Measurements from ENCODE around the gene TRABD.
A peak's percentile ranks its signal among the peaks of the same experiment; 100 is the strongest.

The TRABD gene

DNA sequence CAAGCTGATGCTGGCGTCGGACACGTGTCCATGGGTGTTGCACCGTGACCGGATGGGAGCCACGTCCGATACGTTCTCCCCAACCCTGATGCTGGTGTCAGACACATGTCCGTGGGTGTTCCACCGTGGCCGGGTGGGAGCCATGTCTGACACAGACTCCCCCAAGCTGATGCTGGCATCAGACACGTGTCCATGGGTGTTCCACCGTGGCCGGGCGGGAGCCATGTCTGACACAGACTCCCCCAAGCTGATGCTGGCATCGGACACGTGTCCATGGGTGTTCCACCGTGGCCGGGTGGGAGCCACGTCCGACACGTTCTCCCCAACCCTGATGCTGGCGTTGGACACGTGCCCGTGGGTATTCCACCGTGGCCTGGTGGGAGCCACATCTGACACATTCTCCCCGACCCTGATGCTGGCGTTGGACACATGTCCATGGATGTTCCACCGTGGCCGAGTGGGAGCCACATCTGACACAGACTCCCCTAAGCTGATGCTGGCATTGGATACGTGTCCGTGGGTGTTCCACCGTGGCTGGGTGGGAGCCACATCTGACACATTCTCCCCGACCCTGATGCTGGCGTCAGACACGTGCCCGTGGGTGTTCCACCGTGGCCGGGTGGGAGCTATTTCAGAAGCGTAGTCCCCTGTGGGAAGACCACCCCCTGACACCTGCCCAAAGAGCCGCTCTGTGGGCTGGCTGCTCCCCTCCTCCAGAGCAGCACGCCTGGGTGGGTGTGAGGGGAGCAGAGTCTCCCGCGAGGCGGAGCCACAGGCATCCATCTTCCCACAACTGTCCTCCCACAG lies 35.1 kb downstream of the TRABD start:
- DNase-seq = no peak

DNA sequence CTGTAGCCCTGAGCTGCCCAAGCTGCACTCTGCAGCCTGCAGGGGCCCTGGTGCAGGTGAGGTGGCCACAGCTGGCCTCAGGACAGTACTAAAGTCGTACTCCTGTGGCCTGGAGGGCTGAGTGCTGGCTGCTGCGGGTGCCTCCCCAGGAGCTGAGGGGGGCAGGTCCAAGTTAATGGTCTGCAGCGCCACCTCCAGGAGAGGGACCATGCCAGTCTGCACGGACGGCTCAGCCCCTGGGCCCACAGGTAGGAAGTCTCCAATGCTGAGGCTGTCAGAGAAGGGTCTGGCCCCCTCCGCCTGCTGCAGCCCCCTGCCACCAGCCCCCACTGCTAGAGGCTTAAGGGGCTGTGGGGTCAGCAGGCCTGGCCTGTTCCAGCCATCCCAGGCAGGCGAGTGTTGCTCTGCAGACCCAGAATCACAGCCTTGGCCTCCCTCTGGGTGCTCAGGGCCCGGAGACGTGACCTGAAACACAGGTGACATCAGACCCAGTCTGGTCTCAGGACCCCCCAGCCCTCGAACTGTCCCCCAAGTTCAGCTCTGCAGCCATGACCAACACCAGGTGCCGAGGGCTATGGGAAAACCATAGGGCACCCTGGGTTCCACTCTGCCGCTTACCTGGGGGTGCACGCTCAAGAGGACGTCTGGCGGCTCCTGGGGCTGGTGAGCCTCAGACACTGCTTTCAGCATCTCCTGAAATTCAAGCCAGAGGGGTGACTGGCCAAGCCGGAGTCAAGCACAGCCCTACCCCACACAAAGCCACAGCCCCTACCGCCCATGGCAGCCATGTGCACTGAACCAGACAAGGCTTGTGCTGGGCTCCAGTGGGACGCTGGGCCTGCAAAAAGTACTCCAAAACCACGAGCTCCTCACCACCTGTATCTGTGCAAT lies 35.9 kb downstream of the TRABD start:
- no peak for DNase-seq

DNA sequence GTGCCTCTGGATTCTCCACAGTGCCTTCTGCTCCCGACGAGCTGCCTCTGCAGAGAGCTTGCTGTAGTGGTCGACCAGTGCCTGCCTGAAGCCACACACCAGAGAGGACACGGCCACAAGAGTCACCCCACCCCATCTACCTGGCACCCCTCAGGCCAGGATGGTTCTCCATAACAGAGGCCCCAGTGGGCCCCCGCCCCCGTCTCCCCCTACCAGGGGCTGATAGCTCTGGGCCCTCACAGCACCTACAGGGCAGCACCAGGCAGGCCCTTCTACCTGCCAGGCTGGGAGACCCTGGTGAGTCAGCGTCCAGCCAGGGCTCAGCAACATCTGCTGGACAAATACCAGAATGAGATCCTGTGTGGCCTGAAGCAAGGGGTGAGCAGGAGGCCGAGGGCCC lies 36.8 kb downstream of the TRABD start:
- DNase-seq = no peak

DNA sequence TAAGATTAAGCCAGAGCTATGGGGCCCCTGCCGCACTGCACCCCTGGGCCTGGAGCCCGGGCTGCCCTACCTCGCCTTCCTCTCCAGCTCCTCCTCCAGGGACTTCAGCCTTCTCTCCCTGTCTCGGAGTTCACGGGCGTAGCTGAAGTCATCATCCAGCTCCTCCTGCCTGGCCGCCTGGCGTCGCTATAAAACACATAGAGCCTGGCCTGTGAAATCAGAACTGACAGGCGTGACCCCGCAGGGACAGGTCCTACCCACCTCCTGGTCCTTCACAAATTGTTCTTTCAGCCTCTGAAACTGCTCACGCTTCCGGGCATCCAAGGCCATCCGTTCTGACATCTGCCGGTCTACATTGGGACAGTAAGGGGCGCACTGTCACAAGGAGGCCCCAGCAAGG lies 38.4 kb downstream of the TRABD start:
- no peak for DNase-seq

DNA sequence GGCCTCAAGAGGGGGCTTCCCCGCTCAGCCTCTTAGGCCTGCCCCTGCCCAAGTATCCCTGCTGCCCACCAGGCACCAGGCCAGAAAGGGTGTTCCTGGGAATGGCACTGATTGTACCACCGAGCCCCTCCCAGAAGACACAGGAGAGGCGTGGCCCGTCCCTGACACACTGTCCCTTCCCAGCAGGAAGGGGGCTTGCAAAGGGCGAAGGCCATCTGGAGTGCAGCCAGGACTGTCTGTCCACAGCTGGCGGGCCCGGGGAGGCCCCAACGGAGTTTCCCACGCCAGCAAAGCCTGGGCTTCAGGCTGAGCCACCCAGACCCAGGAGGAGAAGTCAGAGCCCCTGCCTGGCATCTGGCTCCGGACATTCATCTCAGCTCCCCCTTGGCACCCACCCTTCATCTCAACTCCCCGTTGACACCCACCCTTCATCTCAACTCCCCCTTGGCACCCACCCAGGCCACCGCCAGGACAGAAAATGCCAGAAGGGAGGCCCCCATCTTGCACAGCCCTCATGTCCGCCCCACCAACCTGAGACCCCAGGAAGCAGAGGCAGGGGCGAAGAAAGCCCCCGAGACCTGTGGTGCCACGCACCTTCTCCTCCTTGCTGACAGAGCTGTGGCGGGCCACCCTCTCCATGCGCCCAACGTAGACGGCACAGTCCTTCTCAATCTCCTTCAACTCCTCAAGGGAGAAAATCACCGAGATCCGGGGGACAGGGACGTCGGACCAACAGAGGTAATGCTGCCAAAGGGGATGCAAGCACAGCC lies 39.7 kb downstream of the TRABD start:
- no peak for DNase-seq

DNA sequence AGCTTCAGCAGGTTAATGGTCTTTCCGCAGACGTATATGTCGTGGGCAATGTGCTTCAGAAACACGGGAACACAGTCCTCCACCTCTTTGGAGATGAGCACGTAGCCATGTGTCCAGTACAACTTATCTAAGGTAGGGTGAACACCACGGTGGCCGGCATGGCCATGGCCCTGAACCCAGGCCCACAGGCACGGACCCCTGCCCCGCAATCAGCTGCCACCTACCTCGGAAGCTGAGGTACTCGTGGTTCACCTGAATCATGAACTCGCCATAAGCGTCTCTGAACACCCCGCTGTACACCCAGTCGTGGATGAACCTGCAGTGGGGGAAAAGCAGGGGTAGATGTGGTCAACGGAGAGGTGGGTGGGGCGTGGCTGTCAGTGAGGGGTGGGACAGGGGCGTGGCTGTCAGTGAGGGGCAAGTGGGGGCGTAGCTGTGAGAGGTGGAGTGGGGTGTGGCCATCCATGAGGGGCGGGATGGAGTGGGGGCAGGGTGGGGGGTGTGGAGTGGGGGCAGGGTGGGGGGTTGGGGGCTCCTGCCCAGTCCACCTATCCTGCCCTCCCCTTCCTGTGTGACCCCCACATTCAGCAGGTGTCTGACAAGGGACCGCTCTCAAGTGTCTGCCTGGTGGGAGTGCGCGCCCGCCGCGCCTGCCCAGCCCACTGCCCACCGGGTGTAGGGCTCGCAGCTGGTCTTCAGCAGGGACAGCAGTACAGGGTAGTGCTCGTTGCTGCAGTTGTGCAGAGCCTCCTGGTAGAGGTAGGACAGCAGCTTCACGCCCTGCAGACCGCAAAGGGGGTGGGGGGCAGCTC lies 40.6 kb downstream of the TRABD start:
- no peak for DNase-seq

DNA sequence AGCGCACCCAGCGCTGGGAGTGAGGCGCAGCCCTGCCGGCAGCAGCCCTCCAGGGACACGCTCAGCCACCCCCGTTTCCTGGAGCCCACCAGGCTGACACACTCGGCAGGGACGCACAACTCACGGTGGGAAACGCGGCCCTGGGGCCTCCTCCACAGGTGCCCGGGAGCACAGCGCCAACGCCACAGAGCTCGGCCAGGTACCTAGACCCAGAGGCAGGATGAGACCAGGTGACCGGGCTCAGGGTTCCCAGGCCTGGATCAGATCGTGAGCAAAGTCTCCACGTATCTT lies 41.1 kb downstream of the TRABD start:
- no peak for DNase-seq

DNA sequence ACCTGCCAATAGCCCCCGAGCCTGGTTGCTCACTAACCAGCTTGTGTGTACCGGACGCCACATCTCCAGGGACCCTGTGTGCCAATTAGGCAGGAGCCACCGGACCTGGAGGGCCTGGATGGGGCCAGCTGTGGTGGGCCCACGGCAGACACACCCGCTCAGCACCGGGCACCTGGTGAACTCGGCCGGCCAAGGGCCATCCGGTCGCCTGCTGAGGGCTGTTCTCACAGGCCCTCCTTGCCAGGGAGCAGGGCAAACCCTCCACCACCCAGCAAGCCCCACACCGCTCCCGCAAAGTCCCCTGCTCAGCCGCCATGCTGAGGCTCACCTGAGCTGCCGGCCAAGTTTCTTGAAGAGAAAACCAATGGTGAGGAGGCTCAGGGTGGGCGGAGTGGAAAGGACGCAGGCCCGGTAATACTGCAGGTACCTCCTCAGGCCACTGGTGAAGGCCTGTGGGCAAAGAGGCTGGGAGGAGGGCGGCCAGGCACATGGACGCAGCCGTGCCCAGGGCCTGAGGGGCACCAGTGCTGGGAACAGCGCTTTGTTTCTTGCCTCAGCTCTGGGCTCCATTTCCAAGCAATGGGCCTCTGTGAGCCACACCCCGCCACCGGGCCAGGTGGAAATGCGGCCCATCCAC lies 42.0 kb downstream of the TRABD start:
- DNase-seq = no peak

DNA sequence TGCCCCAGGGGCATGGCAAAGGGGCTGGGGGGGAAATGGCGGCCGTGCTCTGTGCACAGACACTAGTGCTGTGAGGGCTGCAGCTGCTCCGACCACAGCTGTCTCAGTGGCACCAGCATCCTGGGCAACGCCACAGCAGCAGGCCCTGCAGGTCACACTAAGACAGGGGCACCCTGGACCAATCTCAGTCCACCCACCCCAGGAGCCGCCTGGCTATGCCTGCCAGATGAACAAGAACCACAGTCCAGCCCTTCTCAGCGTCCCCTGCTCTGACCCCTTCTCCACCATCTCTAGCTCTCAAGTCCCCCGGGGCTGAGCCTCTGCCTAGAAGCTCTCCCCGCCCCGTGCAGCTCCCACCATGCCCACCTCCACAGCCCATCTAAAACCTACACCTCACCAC lies 42.7 kb downstream of the TRABD start:
- no peak for DNase-seq

DNA sequence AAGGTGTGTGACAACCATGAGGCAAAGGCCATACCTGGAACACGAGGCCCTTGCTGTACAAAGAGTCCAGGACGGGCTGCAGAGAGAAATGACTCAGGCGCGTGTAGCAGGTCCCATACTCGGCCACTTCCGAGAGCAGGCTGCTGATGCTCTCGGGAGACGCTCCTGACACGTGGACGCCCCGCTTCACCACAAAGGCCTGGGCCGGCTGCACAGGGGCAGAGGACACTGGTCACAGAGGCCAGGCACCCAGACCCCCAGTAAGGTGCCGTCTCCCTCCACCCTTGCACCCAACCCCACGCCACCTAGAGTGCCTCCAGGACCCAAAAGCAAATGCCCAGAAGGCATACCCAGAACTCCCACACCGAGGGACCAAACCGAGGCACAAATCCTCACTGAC lies 43.7 kb downstream of the TRABD start:
- no peak for DNase-seq

DNA sequence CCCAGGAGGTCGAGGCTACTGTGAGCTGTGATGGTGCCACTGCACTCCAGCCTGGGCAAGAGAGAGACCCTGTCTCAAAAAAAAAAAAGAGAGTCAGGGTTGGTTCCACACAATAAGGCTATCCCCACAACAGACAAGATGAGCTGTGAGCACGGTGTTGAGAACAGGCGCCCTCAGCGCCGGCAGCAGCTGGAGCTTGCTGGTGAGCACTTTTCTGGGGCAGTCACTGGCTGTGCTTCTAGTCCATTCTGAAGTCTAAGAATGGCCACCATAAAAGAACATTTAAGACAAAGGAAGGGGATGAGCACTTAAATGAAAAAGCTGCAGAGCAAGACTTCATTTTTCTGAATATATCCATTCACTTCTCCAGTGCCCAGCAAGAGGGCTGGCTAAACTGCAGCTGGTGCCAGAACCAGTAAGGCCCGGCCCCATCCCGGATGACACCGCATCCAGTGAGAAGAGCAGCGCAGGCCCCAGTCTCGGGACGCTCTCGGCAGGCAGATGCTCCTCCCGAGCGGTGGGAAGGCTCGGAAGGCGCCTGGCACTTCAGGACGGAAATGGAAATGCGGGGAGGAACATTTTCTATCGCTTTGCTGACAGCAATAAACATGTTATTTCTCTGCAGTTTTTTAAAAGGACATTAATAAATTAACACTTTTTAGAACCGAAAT lies 46.9 kb downstream of the TRABD start:
- no peak for DNase-seq

DNA sequence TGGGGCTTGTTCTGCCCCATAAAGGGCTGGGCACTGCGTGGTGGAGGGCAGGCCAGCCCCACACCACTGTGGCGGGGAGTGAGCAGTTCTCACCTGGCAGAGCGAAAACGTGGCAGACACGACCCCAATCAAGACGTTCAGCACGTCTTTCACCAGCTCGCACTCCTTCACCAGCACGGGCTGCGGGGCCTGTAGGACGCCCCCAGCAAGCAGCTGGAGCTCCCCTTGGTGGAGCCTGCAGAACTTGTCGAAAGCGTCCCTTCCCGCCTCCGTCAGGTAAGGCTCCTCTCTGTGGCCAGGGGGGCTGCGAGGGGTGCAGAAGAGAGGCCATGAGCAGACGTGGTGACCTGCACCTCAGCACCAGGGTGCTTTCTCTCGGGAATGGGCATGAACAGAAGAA lies 47.5 kb downstream of the TRABD start:
- no peak for DNase-seq

DNA sequence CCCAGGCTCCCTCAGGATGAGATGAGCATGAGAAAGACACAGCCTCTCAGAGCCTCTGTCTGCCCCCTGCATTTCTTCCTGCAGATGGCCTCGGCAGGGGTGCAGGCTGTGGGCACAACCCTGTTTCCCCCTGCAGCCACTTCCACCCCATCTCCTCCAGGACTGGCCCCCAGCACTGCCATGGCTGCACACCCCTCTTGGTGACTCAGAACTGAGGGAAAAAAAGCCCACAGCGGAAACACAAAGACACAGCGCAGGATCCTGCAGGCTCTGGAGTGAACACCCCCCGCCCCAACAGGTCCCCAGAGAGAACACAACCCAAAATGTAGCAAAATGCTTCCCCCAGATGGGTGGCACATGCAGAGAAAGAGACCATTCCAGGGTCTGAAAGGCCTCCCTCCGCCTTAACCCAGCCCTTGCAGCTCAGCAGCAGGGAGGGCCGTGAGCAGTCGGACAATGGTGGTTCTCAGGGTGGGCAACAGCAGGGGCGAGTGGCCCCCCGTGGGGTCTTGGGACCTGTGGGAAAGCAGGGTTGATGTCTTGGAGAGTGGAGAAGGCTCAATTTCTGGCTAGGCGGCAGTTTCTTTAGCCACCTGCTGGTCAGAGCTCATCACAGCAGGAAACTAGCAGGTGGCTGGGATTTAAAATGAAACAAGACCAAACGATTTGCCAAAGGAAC lies 51.2 kb downstream of the TRABD start:
- DNase-seq = no peak

DNA sequence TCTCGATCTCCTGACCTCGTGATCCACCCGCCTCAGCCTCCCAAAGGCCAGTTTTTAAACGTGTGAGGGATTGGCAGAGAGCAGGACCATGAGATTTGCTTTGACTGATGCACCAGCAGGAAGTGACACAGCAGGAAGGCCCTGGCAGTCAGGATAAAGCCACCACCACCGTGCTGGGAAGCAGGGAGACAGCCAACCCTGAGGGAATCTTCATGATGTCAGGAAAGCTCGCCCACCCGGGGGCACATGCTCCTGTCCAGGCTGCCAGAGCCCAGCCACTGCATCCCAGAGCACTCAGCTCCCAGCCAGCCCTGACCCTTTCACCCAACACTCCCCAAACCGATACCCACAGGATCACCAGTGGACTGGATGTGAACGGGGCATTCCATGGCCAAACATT lies 53.0 kb downstream of the TRABD start:
- DNase-seq = no peak

DNA sequence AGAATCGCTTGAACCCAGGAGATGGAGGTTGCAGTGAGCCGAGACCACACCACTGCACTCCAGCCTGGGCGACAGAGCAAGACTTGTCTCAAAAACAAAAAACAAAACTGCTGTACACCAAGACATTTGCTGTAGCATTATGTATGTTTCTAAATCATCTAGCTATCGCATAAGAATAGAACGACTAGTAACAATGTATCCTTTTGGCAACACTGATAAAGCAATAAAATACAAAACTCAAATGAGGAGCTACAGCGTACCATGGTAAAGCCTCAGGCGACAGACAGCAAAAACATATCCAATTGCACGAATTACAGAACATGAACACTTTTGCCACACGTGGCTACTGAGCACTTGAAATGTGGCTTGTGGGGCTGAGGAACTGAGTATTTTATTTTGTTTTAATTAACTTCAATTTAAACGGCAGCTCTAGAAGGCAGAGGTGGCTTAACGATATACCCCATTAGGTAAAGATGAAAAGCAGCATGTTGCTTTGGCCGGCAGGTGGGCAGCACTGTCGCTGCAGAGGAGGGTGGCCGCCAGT lies 56.8 kb downstream of the TRABD start:
- DNase-seq = no peak

DNA sequence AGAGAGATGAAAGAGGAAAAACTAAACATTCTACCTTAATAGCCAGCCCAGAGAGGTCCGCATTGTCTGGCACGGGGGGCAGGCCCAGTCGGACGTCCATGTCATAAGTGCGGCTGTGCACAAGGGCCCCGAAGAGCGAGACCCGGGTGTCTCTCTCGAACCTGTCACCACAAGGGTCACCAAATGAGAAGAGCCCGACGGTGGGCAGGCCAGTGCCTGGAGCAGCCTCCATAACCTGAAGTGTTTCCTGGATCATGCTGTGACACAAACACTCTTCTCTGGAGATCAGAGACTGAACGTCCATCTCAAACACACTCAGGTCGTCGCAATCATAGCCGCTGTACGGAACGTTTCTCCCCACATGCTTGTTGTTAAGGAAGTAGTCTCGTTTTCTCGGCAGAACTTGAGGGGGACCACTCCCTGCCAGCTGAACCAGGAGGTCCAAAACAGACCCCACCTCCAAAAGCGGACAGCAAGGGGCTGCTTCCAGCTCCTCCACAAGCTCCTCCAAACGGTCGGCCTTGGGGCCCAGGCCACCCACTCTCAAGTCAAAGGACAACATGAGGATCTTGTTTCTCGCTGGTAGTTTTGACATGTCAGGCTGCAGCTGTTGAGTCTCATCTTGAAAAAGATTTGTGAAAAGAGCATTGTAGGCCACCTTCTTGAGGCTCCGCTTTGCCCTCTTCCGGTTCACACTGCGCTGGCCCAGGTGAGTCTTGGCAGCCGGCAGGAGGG lies 58.1 kb downstream of the TRABD start:
- DNase-seq = no peak

DNA sequence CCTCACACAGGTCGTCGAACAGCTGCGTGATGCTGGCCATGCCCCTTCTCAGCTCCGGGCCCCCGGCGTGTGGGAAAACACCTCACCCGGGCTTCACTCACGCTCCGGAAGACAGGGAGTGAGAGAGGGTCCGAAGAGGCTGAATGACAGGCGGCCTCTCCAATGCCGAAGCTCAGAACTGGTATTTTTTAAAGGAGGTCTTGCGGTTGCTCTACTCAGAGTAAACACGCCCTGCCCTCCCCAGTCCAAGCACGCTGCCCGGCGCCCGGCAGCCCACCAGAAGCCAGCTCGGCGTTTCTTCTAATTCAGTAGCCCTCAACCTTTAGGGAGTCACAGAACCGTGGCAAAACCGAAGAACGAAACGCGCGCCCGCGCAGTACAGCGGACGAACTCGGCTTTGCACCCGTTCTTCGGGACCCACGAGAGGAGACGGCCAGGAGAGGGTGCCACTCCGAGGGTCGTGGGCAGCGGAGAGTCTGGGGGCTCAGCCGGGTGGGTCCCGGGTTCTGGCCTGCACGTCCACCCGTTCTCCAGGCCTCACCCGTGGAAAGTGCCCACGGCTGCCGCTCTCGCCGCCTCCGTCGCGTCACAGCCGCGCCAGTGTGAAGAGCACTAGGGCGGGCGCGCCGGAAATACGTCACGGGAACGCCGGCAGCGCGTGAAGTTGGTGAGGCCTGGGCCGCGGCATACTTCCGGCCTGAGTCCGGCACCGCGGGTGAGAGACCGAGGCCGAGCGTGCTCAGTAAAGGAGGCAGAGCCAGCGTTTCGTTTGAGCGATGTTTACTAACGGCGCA lies 58.9 kb downstream of the TRABD start, which contains the start of gene TUBGCP6:
TUBGCP6 (minus strand) TSS at position 604 of the 794 bp plus-strand sequence; CDS start at position 40, 564 bp downstream.
- peak; percentile 92 for DNase-seq

DNA sequence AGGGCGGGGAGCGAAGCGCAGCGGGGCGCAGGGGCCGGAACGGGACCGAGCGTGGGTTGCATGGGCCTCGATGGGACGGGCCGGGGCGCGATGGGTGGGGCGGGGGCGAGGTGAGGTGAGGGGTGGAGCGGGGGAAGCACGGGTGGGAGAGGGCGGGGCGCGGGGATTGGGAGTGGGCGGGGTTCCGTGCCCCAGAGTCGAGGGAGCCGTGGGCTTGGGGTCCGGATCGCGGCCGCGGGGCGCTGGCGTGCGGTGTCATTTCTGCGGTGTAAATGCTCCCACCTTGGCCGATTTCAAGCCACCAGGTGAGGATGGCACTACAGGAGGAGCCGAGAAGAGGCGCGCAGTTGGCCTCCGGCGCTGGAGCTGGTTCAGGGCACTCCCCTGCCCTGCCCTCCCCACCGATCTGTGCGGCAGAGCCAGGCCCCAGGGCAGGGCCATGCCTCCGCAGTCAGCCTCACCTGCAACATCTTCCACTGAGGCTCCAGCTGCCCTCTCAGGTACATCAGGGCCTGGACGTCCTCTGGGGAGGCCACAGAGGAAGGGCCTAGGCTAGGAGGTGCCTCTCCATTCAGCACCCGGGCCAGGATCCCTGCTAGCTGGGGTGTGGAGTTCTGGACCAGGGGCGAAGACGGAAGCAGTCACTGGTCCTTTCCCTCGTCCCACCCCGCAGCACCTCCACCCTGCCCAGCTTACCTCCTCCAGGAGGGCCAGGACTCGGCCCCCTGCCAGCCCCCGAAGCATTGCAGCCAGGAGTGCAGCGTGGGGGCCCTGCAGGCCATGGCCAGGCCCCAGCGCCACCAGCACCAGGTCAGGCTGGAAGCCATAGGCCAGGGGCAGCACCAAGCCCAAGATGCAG lies 59.7 kb downstream of the TRABD start:
- no peak for DNase-seq

Data from fibroblast of skin of right biceps (primary cell).